HEK293 (cell line): Measurements from ENCODE around the gene PCBP3.

Experiments used
- TCF7L2 ChIP-seq: IDR thresholded peaks from 2 replicates; pipeline ENCODE4 v1.6.1; 2011; ENCODE audit warnings: low read depth, mild to moderate bottlenecking, inconsistent platforms, low read length, moderate library complexity, borderline replicate concordance
- ZNF623 ChIP-seq: fragments of 450-650 bp; formaldehyde crosslinking; IDR thresholded peaks from 2 replicates; pipeline ENCODE4 v1.5.1; 2016; ENCODE audit warnings: missing biosample characterization, missing genetic modification characterization
- TF ChIP-seq, protein P1 (sequence below): fragments of 450-650 bp; formaldehyde crosslinking; IDR thresholded peaks from 2 replicates; pipeline ENCODE4 v1.5.1; 2016; ENCODE audit warnings: missing biosample characterization, missing genetic modification characterization

DNA sequence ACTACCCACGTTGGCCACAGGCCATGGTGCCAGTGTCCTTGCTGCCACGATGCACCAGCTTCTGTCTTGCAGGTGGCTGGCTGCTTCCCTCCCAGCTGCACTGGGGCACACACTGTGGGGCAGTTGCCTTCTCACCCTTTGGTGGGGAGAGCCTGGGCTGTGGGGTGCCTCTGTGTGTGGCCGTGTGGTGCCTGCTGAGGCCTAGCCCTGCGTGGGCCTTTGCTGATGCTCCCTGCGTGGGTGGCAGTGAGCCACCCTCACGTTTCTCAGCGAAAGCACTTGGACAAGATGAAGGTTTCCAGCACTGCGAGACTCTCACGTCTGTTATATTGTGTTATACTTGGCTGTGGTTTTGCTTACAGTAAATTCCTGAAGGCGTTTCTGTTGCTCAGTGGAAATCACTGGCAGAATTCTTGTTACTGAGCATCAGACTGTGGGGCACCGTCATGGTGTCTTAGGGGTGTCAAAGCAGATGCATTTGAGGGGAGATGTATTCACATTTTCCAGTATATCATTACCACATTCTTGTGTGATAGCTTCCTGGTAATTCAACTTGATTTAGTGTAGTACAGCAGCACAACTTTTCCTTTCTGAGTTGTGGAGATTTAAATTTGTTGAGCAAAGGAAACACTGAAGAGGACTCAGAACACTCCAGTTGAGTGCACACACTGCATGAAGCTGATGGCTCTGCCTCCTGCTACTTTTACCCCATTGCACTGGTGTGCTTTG, 124.7 kb downstream of the PCBP3 start:
- TF ChIP-seq ZNF623 (tag by site-specific recombination) (no peak), TCF7L2 (no peak)
- TF ChIP-seq, protein P1, sequence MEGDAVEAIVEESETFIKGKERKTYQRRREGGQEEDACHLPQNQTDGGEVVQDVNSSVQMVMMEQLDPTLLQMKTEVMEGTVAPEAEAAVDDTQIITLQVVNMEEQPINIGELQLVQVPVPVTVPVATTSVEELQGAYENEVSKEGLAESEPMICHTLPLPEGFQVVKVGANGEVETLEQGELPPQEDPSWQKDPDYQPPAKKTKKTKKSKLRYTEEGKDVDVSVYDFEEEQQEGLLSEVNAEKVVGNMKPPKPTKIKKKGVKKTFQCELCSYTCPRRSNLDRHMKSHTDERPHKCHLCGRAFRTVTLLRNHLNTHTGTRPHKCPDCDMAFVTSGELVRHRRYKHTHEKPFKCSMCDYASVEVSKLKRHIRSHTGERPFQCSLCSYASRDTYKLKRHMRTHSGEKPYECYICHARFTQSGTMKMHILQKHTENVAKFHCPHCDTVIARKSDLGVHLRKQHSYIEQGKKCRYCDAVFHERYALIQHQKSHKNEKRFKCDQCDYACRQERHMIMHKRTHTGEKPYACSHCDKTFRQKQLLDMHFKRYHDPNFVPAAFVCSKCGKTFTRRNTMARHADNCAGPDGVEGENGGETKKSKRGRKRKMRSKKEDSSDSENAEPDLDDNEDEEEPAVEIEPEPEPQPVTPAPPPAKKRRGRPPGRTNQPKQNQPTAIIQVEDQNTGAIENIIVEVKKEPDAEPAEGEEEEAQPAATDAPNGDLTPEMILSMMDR (tag by site-specific recombination) = no peak
